DLD1 (cell line): ENCODE measurements around the gene MRPL17.
"Not testable (repeated sequence)": the region's sequence is repeated elsewhere in the genome, so short reads cannot be mapped to it uniquely, and the experiment has no call there.

ENCODE experiments used
- in situ Hi-C: cut with HindIII; loops from 2 replicates; pipeline ENCODE4 v1.10.0; 2017; ENCODE audit warnings: low sequenced_read_pairs

Gene MRPL17

GRCh38 chr11:6684068-6684467 lies 928 bp upstream of the MRPL17 start:
- in situ Hi-C loops = not testable (repeated sequence)

GRCh38 chr11:6682591-6682935 lies 577 bp downstream of the MRPL17 start:
- in situ Hi-C loops = no loop called here

- in situ Hi-C loops = no loop called here
Measured at GRCh38 chr11:6681949-6682348, 1.2 kb downstream of the MRPL17 start.

GRCh38 chr11:6681505-6681904 lies 1.6 kb downstream of the MRPL17 start:
- in situ Hi-C loops = no loop called here

GRCh38 chr11:6677018-6677417 lies 6.1 kb downstream of the MRPL17 start:
- in situ Hi-C loops = no loop called here

- in situ Hi-C loops = no loop called here
Measured at GRCh38 chr11:6674862-6675261, 8.3 kb downstream of the MRPL17 start.

GRCh38 chr11:6674219-6674597 lies 8.9 kb downstream of the MRPL17 start:
- in situ Hi-C loops = no loop called here

- in situ Hi-C loops = no loop called here
Measured at GRCh38 chr11:6673523-6674218, 9.5 kb downstream of the MRPL17 start.

- in situ Hi-C loops = no loop called here
Measured at GRCh38 chr11:6671991-6672390, 11.1 kb downstream of the MRPL17 start.

- in situ Hi-C loops = no loop called here
Measured at GRCh38 chr11:6670202-6670830, 12.8 kb downstream of the MRPL17 start.

GRCh38 chr11:6667733-6668374 lies 15.3 kb downstream of the MRPL17 start:
- in situ Hi-C loops = no loop called here

- in situ Hi-C loops = no loop called here
Measured at GRCh38 chr11:6666302-6667183, 16.6 kb downstream of the MRPL17 start.

GRCh38 chr11:6664551-6664950 lies 18.6 kb downstream of the MRPL17 start:
- in situ Hi-C loops = no loop called here

- in situ Hi-C loops = no loop called here
Measured at GRCh38 chr11:6663794-6664469, 19.2 kb downstream of the MRPL17 start.

GRCh38 chr11:6660712-6661111 lies 22.4 kb downstream of the MRPL17 start:
- in situ Hi-C loops = no loop called here

- in situ Hi-C loops = no loop called here
Measured at GRCh38 chr11:6658647-6659046, 24.5 kb downstream of the MRPL17 start.

- in situ Hi-C loops = no loop called here
Measured at GRCh38 chr11:6657346-6657745, 25.8 kb downstream of the MRPL17 start.

- in situ Hi-C loops = no loop called here
Measured at GRCh38 chr11:6656936-6657335, 26.2 kb downstream of the MRPL17 start.

GRCh38 chr11:6656584-6656915 lies 26.6 kb downstream of the MRPL17 start:
- in situ Hi-C loops = no loop called here

GRCh38 chr11:6655790-6656583 lies 27.2 kb downstream of the MRPL17 start, which contains the start of gene DCHS1:
DCHS1 (minus strand) TSS chr11:6655809; CDS start chr11:6641613, 14,196 bp downstream.
- in situ Hi-C loops = no loop called here
